ENCODE results near the gene RBBP4. TPM values are rescaled to one million over a fixed set of nuclear protein-coding genes. Genes with fewer than 3 reads are reported as not detected.
"Not testable (repeated sequence)": the region's sequence is repeated elsewhere in the genome, so short reads cannot be mapped to it uniquely, and the experiment has no call there.

The RBBP4 gene
- total and polyA plus RNA-seq, 3 donors from 2014 or later = 289 to 344 (median 296) TPM

GRCh38 chr1:32626176-32626575 lies 24.8 kb upstream of the RBBP4 start:
- no peak overlapping the region for H3K27ac ChIP-seq
- DNase-seq = no peak
- H3K4me1 ChIP-seq = no peaks in the 10 kb centered on the region
- no peak overlapping the region for H3K4me3 ChIP-seq
- no peaks in the 10 kb centered on the region for H3K27me3 ChIP-seq
- H3K9me3 ChIP-seq = no peaks in the 10 kb centered on the region
- no peaks in the 10 kb centered on the region for H3K36me3 ChIP-seq (ENCODE audit: low read depth, missing control alignments)
- intact Hi-C loops (cut with DNase I; ENCODE audit: low total_unique reads) = no loop called here
- TF ChIP-seq, protein P1, sequence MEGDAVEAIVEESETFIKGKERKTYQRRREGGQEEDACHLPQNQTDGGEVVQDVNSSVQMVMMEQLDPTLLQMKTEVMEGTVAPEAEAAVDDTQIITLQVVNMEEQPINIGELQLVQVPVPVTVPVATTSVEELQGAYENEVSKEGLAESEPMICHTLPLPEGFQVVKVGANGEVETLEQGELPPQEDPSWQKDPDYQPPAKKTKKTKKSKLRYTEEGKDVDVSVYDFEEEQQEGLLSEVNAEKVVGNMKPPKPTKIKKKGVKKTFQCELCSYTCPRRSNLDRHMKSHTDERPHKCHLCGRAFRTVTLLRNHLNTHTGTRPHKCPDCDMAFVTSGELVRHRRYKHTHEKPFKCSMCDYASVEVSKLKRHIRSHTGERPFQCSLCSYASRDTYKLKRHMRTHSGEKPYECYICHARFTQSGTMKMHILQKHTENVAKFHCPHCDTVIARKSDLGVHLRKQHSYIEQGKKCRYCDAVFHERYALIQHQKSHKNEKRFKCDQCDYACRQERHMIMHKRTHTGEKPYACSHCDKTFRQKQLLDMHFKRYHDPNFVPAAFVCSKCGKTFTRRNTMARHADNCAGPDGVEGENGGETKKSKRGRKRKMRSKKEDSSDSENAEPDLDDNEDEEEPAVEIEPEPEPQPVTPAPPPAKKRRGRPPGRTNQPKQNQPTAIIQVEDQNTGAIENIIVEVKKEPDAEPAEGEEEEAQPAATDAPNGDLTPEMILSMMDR (IDR thresholded peaks at IDR 0.05) = no peak
- TF ChIP-seq POLR2A (IDR thresholded peaks at IDR 0.05) = no peak
- WGBS, 2 donors = 92 to 93% methylated on average over 1 of the region's 1 CpG

DNA sequence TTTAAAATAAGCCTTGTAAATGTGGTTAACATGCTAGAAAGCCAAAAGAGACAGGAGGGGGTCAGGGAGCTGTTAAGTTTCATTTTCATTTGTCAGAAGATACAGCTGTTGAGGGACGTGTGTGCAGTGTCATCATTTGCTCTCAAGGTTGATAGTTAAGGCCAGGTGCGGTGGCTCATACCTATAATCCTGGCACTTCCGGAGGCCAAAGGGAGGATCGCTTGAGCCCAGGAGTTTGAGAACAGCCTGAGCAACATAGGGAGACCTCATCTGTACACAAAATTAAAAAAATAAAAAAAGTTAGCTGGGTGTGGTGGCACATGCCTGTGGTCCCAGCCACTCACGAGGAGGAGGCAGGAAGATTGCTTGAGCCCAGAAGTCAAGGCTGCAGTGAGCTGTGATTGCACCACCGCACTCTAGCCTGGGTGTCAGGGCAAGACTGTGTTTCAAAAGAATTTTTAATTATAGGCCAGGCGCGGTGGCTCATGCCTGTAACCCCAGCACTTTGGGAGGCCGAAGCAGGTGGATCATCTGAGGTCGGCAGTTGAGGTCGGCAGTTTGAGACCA lies 23.3 kb upstream of the RBBP4 start:
- 80 to 90% methylated on average over 10 to 11 of the region's 11 CpGs for WGBS, 2 donors
- intact Hi-C loops (cut with DNase I; ENCODE audit: low total_unique reads) = no loop called here
- DNase-seq = no peak
- no peak overlapping the region for H3K4me3 ChIP-seq
- TF ChIP-seq, protein P1 (IDR thresholded peaks at IDR 0.05) = no peak
- no peak for TF ChIP-seq POLR2A (IDR thresholded peaks at IDR 0.05)
- no peaks in the 10 kb centered on the region for H3K4me1 ChIP-seq
- H3K36me3 ChIP-seq (ENCODE audit: low read depth, missing control alignments) = no peaks in the 10 kb centered on the region
- H3K27ac ChIP-seq = no peak overlapping the region
- H3K9me3 ChIP-seq = no peaks in the 10 kb centered on the region
- H3K27me3 ChIP-seq = no peaks in the 10 kb centered on the region

- DNase-seq; H3K9me3 ChIP-seq; H3K36me3 ChIP-seq (ENCODE audit: low read depth, missing control alignments); H3K27me3 ChIP-seq; H3K4me3 ChIP-seq; H3K27ac ChIP-seq; intact Hi-C loops (cut with DNase I; ENCODE audit: low total_unique reads); H3K4me1 ChIP-seq: not testable (repeated sequence)
- WGBS, 2 donors = 86 to 97% methylated on average over 4 of the region's 4 CpGs
These were observed 20.8 kb upstream of the RBBP4 start for GRCh38 chr1:32630173-32630572.

DNA sequence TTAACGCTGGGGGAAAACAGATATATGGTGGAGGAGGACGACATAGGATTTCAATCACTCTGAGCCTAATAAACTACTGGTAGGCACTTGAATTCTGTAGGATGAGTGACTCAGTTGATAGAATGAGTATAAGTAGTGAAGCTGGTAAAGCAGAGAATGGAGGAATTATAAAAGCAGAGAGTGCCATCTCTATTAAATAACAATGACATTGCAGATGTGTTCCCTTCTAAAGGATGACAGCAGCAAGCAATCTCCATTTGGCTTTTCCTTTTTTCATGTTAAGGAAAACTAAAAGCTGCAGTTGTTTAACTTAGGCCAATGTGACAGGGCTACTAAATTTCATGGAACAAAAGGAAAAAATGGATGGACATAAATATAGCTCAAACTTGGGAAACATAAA lies 18.2 kb upstream of the RBBP4 start:
- no peak overlapping the region for H3K4me3 ChIP-seq
- intact Hi-C loops (cut with DNase I; ENCODE audit: low total_unique reads) = no loop called here
- no peaks in the 10 kb centered on the region for H3K9me3 ChIP-seq
- no peaks in the 10 kb centered on the region for H3K27me3 ChIP-seq
- 64 to 78% methylated on average over 2 of the region's 2 CpGs for WGBS, 2 donors
- no peaks in the 10 kb centered on the region for H3K36me3 ChIP-seq (ENCODE audit: low read depth, missing control alignments)
- H3K27ac ChIP-seq = no peak overlapping the region
- H3K4me1 ChIP-seq = no peaks in the 10 kb centered on the region
- no peak for TF ChIP-seq POLR2A (IDR thresholded peaks at IDR 0.05)
- TF ChIP-seq, protein P1 (IDR thresholded peaks at IDR 0.05) = no peak
- DNase-seq = no peak

GRCh38 chr1:32635508-32636277 lies 15.3 kb upstream of the RBBP4 start:
- H3K9me3 ChIP-seq = no peaks in the 10 kb centered on the region
- TF ChIP-seq, protein P1 (IDR thresholded peaks at IDR 0.05) = no peak
- TF ChIP-seq POLR2A (IDR thresholded peaks at IDR 0.05) = no peak
- WGBS, 2 donors = 94 to 97% methylated on average over 8 of the region's 8 CpGs
- no peak overlapping the region for H3K27ac ChIP-seq
- H3K4me1 ChIP-seq = no peaks in the 10 kb centered on the region
- H3K27me3 ChIP-seq = no peaks in the 10 kb centered on the region
- intact Hi-C loops (cut with DNase I; ENCODE audit: low total_unique reads) = no loop called here
- H3K36me3 ChIP-seq (ENCODE audit: low read depth, missing control alignments) = no peaks in the 10 kb centered on the region
- no peak overlapping the region for H3K4me3 ChIP-seq
- DNase-seq = no peak
